Lower lobe of right lung (tissue), 2 donors: ENCODE measurements around the gene ACYP2. TPM values are rescaled to one million over a fixed set of nuclear protein-coding genes. Genes with fewer than 3 reads are reported as not detected.
"Not testable (repeated sequence)": the region's sequence is repeated elsewhere in the genome, so short reads cannot be mapped to it uniquely, and the experiment has no call there.

Experiments used
- ATAC-seq, 2 donors: fragments of 200-7000 bp; cut with Tn5 transposase; one replicate each; pipeline ENCODE4 v1.9.1; 2020 to 2022; ENCODE audit warnings: mild to moderate bottlenecking in 2 of 2, moderate library complexity in 2 of 2
- DNase-seq: peaks from one replicate; pipeline ENCODE4 v3.0.0-alpha.2; 2020
- H3K27ac ChIP-seq: fragments of 200-600 bp; one replicate; pipeline ENCODE4 v1.8.0; 2022
- H3K27me3 ChIP-seq: fragments of 200-600 bp; one replicate; pipeline ENCODE4 v1.8.0; 2022; ENCODE audit warnings: low read depth
- H3K36me3 ChIP-seq: fragments of 200-600 bp; one replicate; pipeline ENCODE4 v1.8.0; 2022; ENCODE audit warnings: mild to moderate bottlenecking
- H3K4me1 ChIP-seq: fragments of 200-600 bp; one replicate; pipeline ENCODE4 v1.8.0; 2022
- H3K4me3 ChIP-seq: fragments of 200-600 bp; one replicate; pipeline ENCODE4 v1.8.0; 2022; ENCODE audit warnings: mild to moderate bottlenecking
- H3K9me3 ChIP-seq: fragments of 200-600 bp; one replicate; pipeline ENCODE4 v1.8.0; 2022
- CTCF ChIP-seq: fragments of 200-600 bp; IDR thresholded peaks from one replicate; pipeline ENCODE4 v1.8.0; 2022; ENCODE audit warnings: antibody characterized with exemption, mild to moderate bottlenecking
- intact Hi-C: fragments of 100-400 bp; cut with DNase I; formaldehyde crosslinking; loops from one replicate; pipeline ENCODE4 v1.11.0; 2022
- total RNA-seq: library from RNA; stranded (reverse); fragmentation: NEBNext Ultra II Directional; extraction: Animal tissue kit (Norgen Biotek cat#: 25700); gene quantifications from one replicate; pipeline ENCODE4 v1.2.1, GENCODE V29; 2021
- donor health status: DM: no; HTN: yes; CAD: no; lungs with severe emphysema.

Gene ACYP2
- total RNA-seq, 1 donor from 2014 or later = 15.3 TPM

DNA sequence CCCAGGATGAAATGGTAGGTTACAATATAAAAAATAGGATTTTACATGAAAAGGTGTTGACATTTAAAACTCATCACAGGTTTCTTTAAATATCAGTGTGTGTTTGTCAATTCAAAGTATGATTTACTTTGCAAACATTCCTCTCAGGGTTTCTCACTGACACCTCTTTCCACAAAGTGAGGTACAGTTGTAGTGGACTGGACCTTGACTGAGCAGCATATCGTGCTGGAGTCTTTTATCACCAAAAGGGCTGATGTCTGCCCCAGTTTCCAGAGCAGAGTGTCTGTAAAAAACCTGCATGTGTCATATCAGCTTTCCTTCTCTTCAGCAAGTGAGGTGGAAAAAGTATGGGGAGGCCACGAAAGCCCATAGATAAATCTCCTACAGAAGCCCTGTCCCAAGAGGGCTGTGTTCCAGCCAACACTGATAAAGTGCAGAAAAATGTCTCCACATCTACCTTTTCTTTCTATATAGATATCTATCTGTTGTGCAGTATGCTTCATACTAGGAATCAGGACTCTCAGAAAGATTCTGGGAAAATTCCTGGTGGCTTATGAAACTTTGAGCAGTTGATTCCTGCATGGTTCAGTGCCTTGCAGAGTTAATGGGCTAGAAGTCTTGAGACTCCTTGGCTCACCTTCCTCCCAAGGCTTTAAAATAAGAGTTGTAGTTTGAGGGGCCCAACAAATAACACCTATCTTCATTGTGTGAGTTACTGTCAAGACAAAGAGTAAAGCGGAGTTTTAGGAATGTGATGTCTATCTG lies 6.9 kb downstream of the ACYP2 start:
- Histone ChIP-seq H3K27ac (no peak overlapping the region), H3K4me3 (no peak overlapping the region)

GRCh38 chr2:54122939-54123338 lies 7.5 kb downstream of the ACYP2 start:
- no peaks in the 10 kb centered on the region for H3K36me3 ChIP-seq
- no peaks in the 10 kb centered on the region for H3K9me3 ChIP-seq
- H3K4me3 ChIP-seq = no peak overlapping the region
- no peaks in the 10 kb centered on the region for H3K4me1 ChIP-seq
- no peak for DNase-seq
- no peak for TF ChIP-seq CTCF
- no peaks in the 10 kb centered on the region for H3K27me3 ChIP-seq
- no peak for ATAC-seq
- intact Hi-C loops = no loop called here
- no peak overlapping the region for H3K27ac ChIP-seq

More for the DNA sequence above, 6.9 kb downstream of the ACYP2 start:
- intact Hi-C loops = no loop called here
- DNase-seq (no peak), ATAC-seq (no peak)
- Histone ChIP-seq H3K36me3 (no peaks in the 10 kb centered on the region), H3K27me3 (no peaks in the 10 kb centered on the region), H3K4me1 (no peaks in the 10 kb centered on the region), H3K9me3 (no peaks in the 10 kb centered on the region)
- no peak for TF ChIP-seq CTCF

- not testable (repeated sequence) for ATAC-seq
Measured at GRCh38 chr2:54127174-54127573, 11.8 kb downstream of the ACYP2 start.

GRCh38 chr2:54133056-54133455 lies 17.6 kb downstream of the ACYP2 start:
- intact Hi-C loops = no loop called here
- DNase-seq (no peak), ATAC-seq (no peak)
- Histone ChIP-seq H3K27me3 (no peaks in the 10 kb centered on the region), H3K4me1 (no peaks in the 10 kb centered on the region), H3K27ac (no peak overlapping the region), H3K36me3 (no peaks in the 10 kb centered on the region), H3K4me3 (no peak overlapping the region), H3K9me3 (no peaks in the 10 kb centered on the region)
- TF ChIP-seq CTCF = no peak

More at GRCh38 chr2:54127174-54127573, 11.8 kb downstream of the ACYP2 start:
- H3K27ac ChIP-seq, intact Hi-C loops, H3K9me3 ChIP-seq, H3K4me3 ChIP-seq, H3K4me1 ChIP-seq, DNase-seq, H3K27me3 ChIP-seq, H3K36me3 ChIP-seq: not testable (repeated sequence)

GRCh38 chr2:54139210-54139609 lies 23.8 kb downstream of the ACYP2 start:
- H3K27ac ChIP-seq = no peak overlapping the region
- H3K4me1 ChIP-seq = no peaks in the 10 kb centered on the region
- ATAC-seq = no peak
- no peaks in the 10 kb centered on the region for H3K9me3 ChIP-seq
- no peaks in the 10 kb centered on the region for H3K36me3 ChIP-seq
- no peaks in the 10 kb centered on the region for H3K27me3 ChIP-seq
- intact Hi-C loops = no loop called here
- no peak for TF ChIP-seq CTCF
- no peak overlapping the region for H3K4me3 ChIP-seq
- DNase-seq = no peak

GRCh38 chr2:54143780-54144179 lies 28.4 kb downstream of the ACYP2 start:
- H3K36me3 ChIP-seq = no peaks in the 10 kb centered on the region
- TF ChIP-seq CTCF = no peak
- H3K4me3 ChIP-seq = no peak overlapping the region
- no peak overlapping the region for H3K27ac ChIP-seq
- intact Hi-C loops = no loop called here
- H3K9me3 ChIP-seq = no peaks in the 10 kb centered on the region
- H3K27me3 ChIP-seq = no peaks in the 10 kb centered on the region
- H3K4me1 ChIP-seq = no peaks in the 10 kb centered on the region
- no peak for ATAC-seq
- no peak for DNase-seq
